Left kidney (tissue), 2 donors: ENCODE measurements around the gene LOXL4. TPM values are rescaled to one million over a fixed set of nuclear protein-coding genes. Genes with fewer than 3 reads are reported as not detected.
A peak's percentile ranks its signal among the peaks of the same experiment; 100 is the strongest.

Experiments
- DNase-seq: peaks from one replicate; pipeline ENCODE4 v3.0.0-alpha.2; 2013
- polyA plus RNA-seq: library from polyadenylated mRNA; unstranded; fragments of 120-200 nt; gene quantifications from one replicate; pipeline ENCODE4 v1.2.1, GENCODE V29; 2013; ENCODE audit not compliant: insufficient read length

LOXL4 gene
- polyA plus RNA-seq, 1 donor: 3.7 TPM

- no peak for DNase-seq
These were observed 3.5 kb downstream of the LOXL4 start for GRCh38 chr10:98264378-98265065.

GRCh38 chr10:98263088-98263487 lies 4.9 kb downstream of the LOXL4 start:
- no peak for DNase-seq

GRCh38 chr10:98262571-98262970 lies 5.4 kb downstream of the LOXL4 start:
- DNase-seq: no peak

- no peak for DNase-seq
These were observed 6.3 kb downstream of the LOXL4 start for GRCh38 chr10:98261436-98262277.

DNA sequence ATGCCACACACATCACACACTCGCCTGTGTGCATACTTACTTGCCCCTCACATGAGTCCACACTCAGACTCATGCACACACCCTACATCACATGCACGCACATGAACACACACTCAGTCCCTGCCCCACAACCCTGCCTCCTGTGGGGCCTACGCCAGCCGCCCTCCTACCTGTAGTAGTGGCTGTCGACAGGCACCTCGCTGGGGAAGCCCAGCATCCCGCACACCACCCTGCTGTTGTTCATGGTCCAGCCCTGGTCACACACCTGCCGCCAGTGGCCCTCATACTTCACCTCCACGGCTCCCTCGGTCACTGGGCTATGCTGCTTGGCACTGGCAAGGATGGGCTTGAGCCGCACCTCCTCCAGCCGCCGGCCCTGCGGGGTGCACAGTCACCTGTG lies 7.2 kb downstream of the LOXL4 start:
- no peak for DNase-seq

GRCh38 chr10:98260350-98260749 lies 7.6 kb downstream of the LOXL4 start:
- DNase-seq: no peak

GRCh38 chr10:98259606-98260315 lies 8.2 kb downstream of the LOXL4 start:
- DNase-seq: no peak

DNA sequence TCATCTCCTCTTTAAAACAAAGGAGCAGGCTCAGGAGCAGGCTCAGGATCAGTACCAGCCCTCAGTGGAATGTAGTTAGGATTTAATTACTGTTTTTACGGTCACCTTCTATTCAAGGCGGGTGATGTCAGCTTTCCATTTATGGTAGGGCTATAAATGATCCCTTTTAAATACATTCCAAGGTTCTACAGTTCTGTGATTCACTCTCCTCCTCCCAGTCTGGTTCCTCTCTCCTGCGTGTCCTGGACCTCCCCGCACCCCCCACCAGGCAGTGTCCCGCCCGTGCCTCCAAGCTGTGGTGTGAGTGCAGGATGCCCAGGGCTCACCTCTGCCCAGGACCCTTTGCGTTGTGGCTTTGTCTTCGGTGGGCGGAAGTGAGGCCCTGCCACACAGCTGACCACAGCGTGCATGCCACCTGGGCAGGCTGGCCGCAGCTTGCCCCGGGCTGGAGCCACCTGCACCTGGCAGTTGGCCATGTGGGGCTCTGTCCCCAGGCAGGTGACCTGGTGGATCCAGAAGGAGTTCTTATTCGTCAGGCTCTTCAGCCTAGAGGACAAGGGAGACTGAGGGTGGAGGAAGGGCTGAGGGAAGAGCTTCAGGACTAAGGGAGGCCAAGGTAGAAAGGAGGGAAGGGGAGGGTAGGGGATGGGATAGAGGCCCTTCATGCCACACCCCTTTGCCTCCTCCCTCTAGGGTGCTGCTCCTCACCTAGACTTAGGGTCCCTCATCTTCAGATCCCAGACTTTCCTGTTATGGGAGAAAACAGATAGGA lies 9.1 kb downstream of the LOXL4 start:
- DNase-seq: no peak

DNA sequence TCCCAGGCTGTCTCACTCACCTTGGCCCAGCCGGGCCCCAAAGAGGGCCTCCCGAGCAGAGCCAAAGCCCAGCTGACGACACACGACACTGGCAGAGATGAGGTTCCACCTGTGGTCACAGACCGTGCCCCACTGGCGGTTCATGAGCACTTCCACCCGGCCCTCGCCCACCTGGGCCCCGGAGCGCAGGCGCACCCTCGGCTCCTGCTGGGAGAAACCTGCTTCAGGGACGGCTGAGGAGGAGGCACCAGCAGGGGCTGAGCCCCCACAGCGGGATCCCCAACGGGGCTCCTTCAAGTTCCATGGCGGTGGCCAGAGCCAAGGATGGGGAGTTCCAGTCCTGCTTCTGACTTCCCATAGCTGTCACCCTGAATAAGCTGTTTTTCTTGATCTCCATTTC lies 10.0 kb downstream of the LOXL4 start:
- no peak for DNase-seq

GRCh38 chr10:98257198-98257597 lies 10.8 kb downstream of the LOXL4 start:
- no peak for DNase-seq

DNA sequence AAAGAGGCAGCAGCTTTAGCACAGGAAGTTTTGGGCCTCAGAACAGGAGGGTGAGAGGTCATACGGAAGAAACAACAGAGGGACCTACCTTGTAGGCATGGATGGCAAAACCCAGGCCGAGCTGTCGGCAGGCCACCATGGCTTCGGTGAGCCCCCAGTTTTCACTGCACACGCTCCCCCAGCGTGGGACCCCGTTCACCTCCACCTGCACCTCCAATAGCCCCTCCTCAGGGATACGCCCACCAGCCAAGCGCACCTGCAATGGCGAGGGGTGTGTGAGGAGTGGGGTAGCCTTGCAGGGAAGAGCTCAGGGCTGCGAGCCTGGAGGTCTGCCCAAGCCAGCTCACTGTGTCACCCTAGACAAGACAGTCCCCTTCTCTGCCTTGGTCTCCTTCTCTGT lies 11.3 kb downstream of the LOXL4 start:
- DNase-seq: no peak

DNA sequence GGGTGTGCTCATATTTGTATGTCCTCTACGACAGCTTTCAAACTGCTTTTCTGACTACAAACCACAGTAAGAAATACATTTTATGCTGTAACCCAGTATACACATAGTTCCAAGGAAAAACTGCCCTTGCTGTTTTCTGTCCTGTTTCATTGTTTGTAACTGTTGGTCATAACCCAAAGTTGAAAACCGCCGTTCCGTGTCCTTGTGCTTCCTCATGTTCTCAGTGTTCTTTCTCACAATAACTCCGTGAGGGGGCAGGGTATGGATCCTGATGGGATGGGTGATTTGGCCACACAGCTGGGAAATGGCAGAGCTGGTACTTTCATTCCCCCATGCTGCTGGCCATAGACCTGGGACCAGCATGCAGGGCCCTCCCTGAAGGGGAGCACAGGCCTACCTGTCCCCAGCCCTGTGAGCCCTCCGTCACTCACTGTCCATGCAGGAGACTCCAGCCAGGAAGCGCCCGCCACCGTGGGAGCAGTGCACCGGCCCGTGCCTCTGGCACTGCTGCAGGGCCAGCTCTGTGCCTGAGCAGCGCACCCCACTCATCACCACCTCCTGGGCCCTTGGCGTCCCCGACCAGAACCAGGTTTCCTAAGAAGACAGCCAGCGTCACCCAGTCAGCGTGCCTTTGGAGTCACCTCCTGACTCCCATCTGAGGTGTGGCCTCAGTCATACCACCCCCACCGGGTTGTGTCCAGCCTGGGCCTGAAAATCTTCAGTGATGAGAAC lies 12.7 kb downstream of the LOXL4 start:
- no peak for DNase-seq

- no peak for DNase-seq
These were observed 13.6 kb downstream of the LOXL4 start for GRCh38 chr10:98254234-98254974.

DNA sequence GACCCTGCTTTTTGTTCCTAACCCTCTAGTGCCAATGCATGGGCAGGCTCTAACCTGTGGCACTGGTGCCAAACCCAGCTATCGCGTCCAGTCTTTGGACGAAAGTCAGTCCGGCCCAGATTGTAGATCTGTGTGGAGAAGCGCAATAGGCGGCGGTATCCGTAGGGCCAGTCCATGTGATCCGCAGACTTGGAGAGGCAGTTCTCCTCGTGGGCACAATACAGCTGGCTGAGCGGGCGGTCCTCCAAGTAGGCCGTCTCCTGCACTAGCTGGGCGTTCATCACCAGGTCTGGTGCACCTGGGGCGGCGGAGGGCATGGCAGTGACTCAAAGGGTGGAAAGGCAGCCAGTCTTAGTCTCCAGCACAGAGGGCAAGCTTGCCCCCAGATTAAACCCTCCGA lies 14.5 kb downstream of the LOXL4 start:
- no peak for DNase-seq

DNA sequence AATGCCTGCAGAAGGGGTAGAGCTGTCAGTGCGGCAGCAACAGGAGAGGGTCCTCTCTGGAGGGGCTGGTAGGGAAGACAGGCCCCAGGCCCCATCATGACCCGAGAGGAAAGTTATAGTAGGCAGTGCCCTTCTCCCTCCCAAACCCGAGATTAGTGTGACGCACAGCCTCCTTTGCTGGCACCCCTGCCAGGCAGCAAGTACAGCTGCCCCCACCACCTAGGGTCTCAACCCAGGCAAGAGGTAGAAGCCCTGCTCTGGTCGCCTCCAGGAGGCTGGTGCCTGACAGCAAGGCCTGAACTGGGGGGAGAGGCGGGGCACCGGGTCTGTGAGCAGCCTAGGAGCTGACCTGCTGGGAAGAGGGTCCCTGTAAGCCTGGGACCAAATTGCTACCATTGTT lies 15.5 kb downstream of the LOXL4 start:
- no peak for DNase-seq

- no peak for DNase-seq
These were observed 16.6 kb downstream of the LOXL4 start for GRCh38 chr10:98251399-98251798.

DNA sequence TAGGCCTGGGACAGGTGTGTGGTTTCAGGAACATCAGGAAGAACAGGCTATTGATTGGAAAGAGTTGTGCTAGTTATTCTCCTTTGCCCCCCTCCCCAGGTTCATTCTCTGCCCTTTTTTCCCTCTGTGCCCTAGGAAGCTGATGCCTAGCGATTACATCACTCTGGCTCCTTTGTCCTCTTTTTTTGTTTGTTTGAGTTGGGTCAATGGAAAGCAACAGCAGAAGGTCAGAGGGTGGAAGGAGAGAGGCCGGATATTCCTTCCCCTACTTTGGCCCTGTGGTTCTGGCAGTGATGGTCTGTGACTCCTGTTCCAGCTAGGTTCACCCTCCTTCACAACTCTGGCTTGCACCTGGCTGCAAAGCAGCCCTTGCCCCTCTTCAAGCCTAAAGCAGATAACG lies 18.9 kb downstream of the LOXL4 start:
- DNase-seq: no peak

- no peak for DNase-seq
These were observed 20.0 kb downstream of the LOXL4 start for GRCh38 chr10:98248018-98248417.

GRCh38 chr10:98246911-98247805 lies 20.8 kb downstream of the LOXL4 start:
- peak; percentile 82 for DNase-seq

DNA sequence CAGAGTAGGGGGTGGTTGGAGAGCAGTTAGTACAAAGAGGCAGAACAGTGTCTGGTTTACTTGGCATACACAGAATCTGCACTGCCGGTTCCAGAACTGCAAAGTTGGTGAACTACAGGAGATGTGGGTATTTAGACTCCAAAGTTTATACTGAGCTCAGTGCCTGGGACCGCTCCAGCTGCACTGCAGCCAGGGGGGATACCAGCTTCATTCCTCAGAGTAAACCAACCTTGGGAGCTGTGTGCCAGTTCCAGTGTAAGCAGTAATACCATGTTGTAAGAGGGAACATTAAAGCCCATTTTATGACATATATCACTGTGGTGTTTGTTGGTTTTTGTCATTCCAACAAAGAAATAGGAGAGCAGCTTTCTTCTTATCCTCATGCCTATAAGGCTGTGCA lies 23.4 kb downstream of the LOXL4 start:
- no peak for DNase-seq
